Activated CD4-positive, alpha-beta memory T cell treated with anti-CD3 and anti-CD28 coated beads, Interleukin-2, amount 10 ng/mL, durations not matched to agents 7 days and 5 days (primary cell): ENCODE results near the gene XRCC5. TPM values are rescaled to one million over a fixed set of nuclear protein-coding genes. Genes with fewer than 3 reads are reported as not detected.
"Not testable (repeated sequence)": the region's sequence is repeated elsewhere in the genome, so short reads cannot be mapped to it uniquely, and the experiment has no call there.

Experiments
- CTCF ChIA-PET: fragments of 350-600 bp; sonication (Branson Sonifier 250); formaldehyde crosslinking; loops from one replicate; lab custom pipeline; 2021; ENCODE audit warnings: antibody characterized with exemption, inconsistent platforms; lab: Charles Lee
- POLR2A ChIA-PET: fragments of 350-600 bp; sonication (Branson Sonifier 250); formaldehyde crosslinking; loops from one replicate; lab custom pipeline; 2021; ENCODE audit warnings: antibody characterized with exemption; lab: Charles Lee
- DNase-seq: peaks from one replicate; pipeline ENCODE4 v3.0.0-alpha.2; 2020
- H3K27ac Mint-ChIP-seq: one replicate; pipeline ENCODE4 v1.8.0; 2021; ENCODE audit warnings: mild to moderate bottlenecking, mixed read lengths
- H3K27me3 Mint-ChIP-seq: one replicate; pipeline ENCODE4 v1.8.0; 2021; ENCODE audit warnings: mixed read lengths
- H3K36me3 Mint-ChIP-seq: one replicate; pipeline ENCODE4 v1.8.0; 2021; ENCODE audit warnings: low read depth, mixed read lengths
- H3K4me1 Mint-ChIP-seq: one replicate; pipeline ENCODE4 v1.8.0; 2021; ENCODE audit warnings: mixed read lengths
- H3K4me3 Mint-ChIP-seq: one replicate; pipeline ENCODE4 v1.8.0; 2021; ENCODE audit warnings: mild to moderate bottlenecking, mixed read lengths
- H3K9me3 Mint-ChIP-seq: one replicate; pipeline ENCODE4 v1.8.0; 2021; ENCODE audit warnings: mixed read lengths
- total RNA-seq, 2 experiments: library from RNA; stranded (reverse); gene quantifications; one replicate each; pipeline ENCODE4 v1.2.3, GENCODE V29; 2021

XRCC5 gene
- total RNA-seq, 2 experiments from 2014 or later = 296 to 302 TPM

DNA sequence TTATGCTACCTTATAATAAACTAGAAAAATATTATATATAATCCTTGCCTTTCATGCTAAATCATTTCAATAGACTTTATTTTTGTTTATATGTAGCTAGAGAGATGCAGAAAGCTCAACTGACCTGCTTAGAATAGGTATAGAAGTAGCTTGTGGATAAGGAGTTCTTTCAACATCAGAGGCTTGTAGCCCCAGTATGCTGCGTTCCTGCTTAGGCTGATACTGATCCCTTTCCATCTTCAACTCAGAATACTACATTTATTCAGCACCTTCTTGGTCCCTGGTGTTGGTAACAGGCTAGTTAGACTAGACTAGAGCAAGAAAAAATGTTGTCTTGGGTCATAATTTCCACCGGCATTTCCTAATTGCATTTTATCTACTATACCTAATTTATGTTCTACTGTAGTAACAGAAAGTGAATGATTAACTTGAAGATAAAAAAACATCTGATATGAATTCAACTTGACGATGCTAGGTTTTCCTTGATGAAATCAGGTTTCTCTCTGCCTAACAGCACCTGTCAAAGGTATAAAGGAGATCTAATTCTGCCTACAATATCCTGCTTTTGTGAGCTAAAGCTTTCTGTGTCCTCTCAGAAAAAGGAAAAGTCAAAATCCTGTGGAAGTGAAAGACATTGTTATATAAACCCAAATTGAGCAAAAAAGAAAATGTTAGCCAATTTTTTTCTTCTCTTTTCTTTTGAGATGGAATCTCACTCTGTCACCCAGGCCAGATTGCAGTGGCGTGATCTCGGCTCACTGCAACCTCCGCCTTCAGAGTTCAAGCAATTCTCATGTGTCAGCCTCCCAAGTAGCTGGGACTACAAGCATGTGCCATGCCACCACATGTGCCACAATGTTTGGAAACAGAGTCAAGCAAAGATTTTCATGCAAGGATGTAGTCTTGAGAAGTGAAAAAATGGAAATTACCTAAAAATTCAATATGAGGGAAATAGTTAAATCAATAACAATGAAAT lies 33.4 kb upstream of the XRCC5 start:
- peaks cover 36% of the 10 kb centered on the region for H3K36me3 Mint-ChIP-seq
- H3K27me3 Mint-ChIP-seq = no peaks in the 10 kb centered on the region
- POLR2A ChIA-PET = no interaction called here
- no peak overlapping the region for H3K27ac Mint-ChIP-seq
- DNase-seq = no peak
- CTCF ChIA-PET = interaction anchor here (0.7 to 1.1 kb wide), 3 partner anchors 16 to 34 kb away, joined by 3 to 4 read pairs (median 4); no protein-coding TSS in a partner anchor
- peaks cover 32% of the 10 kb centered on the region for H3K4me1 Mint-ChIP-seq
- H3K9me3 Mint-ChIP-seq = no peaks in the 10 kb centered on the region
- H3K4me3 Mint-ChIP-seq = no peak overlapping the region

DNA sequence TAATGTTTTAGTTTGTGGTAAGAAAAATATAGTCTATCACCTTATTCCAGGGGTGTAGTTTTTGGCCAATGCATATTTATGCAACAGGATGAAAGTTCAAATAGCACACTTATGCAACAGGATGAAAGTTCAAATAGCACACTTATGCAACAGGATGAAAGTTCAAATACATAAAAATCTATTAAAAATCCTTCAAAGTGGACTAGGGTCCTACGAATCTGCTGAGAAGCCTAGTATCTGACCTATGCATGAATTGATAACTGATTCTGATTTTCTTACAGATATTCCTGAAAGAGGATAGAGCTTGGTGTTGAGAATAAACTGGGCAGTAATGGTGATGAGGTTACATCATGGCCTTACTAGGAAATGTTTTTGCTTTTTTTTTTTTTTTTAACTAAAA lies 30.4 kb upstream of the XRCC5 start:
- H3K9me3 Mint-ChIP-seq = no peaks in the 10 kb centered on the region
- ChIA-PET POLR2A (no interaction called here), CTCF (interaction anchor here (0.7 kb wide), 1 partner anchor 61 kb away, joined by 3 read pairs; no protein-coding TSS in a partner anchor)
- no peak for DNase-seq
- peaks cover 54% of the 10 kb centered on the region for H3K4me1 Mint-ChIP-seq
- no peak overlapping the region for H3K4me3 Mint-ChIP-seq
- no peaks in the 10 kb centered on the region for H3K27me3 Mint-ChIP-seq
- peaks cover 30% of the 10 kb centered on the region for H3K36me3 Mint-ChIP-seq
- H3K27ac Mint-ChIP-seq = no peak overlapping the region

DNA sequence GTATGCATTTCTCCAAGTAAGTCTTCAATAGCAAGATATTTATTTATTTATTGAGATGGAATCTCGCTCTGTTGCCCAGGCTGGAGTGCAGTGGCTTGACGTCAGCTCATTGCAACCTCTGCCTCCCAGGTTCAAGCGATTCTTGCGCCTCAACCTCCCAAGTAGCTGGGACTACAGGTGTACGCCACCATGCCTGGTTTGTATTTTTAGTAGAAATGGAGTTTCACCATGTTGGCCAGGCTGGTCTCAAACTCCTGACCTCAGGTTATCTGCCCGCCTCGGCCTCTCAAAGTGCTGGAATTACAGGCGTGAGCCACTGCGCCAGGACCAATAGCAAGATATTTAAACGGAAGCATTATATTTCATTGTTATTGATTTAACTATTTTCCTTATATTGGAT lies 29.1 kb upstream of the XRCC5 start:
- H3K27me3 Mint-ChIP-seq, DNase-seq, H3K9me3 Mint-ChIP-seq, H3K27ac Mint-ChIP-seq: not testable (repeated sequence)
- ChIA-PET CTCF (interaction anchor here (0.6 to 2.2 kb wide), 2 partner anchors 10 to 21 kb away, joined by 3 to 11 read pairs; no protein-coding TSS in a partner anchor), POLR2A (interaction anchor here (6.0 kb wide), 1 partner anchor 31 kb away, joined by 103 read pairs; the partner anchor contains the start of gene XRCC5)
- Mint-ChIP-seq H3K36me3 (peaks cover 23% of the 10 kb centered on the region), H3K4me1 (peaks cover 56% of the 10 kb centered on the region), H3K4me3 (peak overlapping the region; percentile 16)

DNA sequence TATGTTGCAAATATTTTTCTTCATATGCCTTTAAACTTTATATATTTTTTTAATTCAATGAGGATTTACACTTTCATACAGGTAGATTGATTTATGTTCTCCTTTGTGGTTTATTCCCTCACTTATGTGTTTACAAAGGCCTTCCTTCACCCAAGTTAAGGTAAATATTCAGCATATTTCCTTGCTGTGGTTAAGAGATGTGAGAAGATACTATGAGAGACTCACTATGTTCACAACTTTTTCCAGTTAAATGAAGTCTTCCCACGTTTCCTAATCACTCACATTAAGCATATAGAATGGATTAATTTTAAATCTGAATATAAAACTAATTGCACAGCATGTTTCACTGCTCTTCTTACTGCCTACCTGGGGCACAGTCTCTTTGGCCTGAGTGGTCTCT lies 28.1 kb upstream of the XRCC5 start:
- CTCF ChIA-PET = interaction anchor here (0.8 to 2.2 kb wide), 7 partner anchors 12 to 58 kb away, joined by 4 to 27 read pairs (median 5); partner anchors contain the start of gene XRCC5
- H3K27me3 Mint-ChIP-seq = no peaks in the 10 kb centered on the region
- DNase-seq = no peak
- peak overlapping the region; percentile 79 for H3K27ac Mint-ChIP-seq
- no peaks in the 10 kb centered on the region for H3K9me3 Mint-ChIP-seq
- peaks cover 18% of the 10 kb centered on the region for H3K36me3 Mint-ChIP-seq
- POLR2A ChIA-PET = interaction anchor here (0.6 to 6.0 kb wide), 14 partner anchors 9 to 423 kb away, joined by 3 to 103 read pairs (median 4); partner anchors contain the start of gene XRCC5
- H3K4me1 Mint-ChIP-seq = peaks cover 59% of the 10 kb centered on the region
- peak overlapping the region; percentile 96 for H3K4me3 Mint-ChIP-seq

DNA sequence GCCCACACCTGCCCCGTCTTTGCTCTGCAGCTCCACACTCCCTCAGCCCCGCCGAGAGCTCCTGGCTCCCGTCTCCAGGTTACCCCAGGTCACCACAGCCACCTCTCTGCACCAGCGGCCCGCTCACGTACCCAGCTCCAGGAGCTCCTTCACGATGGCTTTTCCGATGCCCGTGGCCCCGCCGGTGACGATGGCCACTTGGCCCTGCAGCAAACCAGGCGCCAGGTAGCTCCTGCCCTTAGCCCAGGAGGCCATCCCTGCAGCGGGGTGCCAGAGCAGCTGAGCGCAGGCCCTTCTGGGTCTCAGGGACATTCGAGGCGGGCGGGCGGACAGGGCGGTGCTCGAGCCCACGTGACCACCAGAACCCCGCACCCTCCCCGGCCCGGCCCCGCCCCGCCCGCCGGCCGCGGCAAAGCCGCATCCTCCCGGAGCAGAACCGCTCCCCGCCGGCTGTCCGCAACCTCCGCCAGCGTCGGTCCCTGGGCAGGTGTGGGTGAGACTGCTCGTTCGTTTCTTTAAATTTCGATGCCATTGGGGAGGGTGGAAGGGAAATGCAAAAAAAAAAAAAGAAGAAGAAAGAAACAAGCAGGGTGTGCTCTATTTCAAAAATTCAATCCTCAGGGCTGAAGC lies 27.5 kb upstream of the XRCC5 start, which contains the start of the genes PECR and TMEM169:
TSS of gene PECR (minus strand) at position 323 of the 630 bp plus-strand sequence. CDS start at position 255, 68 bp downstream.
TSS of gene TMEM169 (plus strand) at position 433 of the 630 bp plus-strand sequence. CDS start 14,045 bp downstream, outside the sequence.
- Mint-ChIP-seq H3K9me3 (no peaks in the 10 kb centered on the region), H3K4me3 (peak within 1 kb of the TSS; percentile 96), H3K36me3 (peaks cover 15% of the 10 kb centered on the region), H3K4me1 (peaks cover 60% of the 10 kb centered on the region), H3K27me3 (no peaks in the 10 kb centered on the region), H3K27ac (peak within 1 kb of the TSS; percentile 79)
- ChIA-PET POLR2A (interaction anchor here (0.6 to 6.0 kb wide), 15 partner anchors 8 to 770 kb away, joined by 3 to 103 read pairs (median 4); partner anchors contain the start of genes ATIC and XRCC5), CTCF (interaction anchor here (0.7 to 2.2 kb wide), 8 partner anchors 11 to 66 kb away, joined by 3 to 27 read pairs (median 4); partner anchors contain the start of gene XRCC5)
- peak; percentile 85 for DNase-seq

DNA sequence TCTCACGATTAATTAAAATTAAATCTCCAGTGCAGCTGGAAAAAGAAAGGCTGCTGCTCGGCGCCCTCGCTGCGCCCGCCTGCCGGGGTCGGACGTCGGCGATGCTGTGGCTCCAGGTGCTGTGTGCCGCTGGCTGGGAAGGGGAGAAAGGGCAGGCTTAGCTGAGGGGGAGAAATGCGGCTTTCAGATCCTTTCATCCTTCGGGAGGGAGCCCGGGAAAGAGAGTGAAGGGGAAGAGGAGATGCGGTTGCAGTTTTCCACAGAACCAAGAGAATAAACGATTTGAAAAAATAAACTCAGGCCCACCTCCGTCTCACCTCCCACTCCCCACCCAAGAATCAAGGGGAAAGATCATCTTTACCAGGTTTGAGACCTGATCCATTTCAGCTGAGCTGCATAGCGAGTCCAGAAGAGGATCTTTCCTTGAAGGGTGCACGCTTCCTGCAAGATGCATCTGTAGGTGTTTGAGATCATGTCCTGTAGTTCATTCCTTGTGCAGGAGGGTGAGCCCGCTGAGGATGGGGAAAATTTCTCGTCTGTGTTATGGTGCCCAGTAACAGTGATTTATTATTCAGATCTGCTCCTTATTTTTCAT lies 26.9 kb upstream of the XRCC5 start:
- ChIA-PET POLR2A (interaction anchor here (0.9 to 6.0 kb wide), 9 partner anchors 7 to 114 kb away, joined by 3 to 103 read pairs (median 4); partner anchors contain the start of gene XRCC5), CTCF (interaction anchor here (0.7 to 2.2 kb wide), 7 partner anchors 10 to 66 kb away, joined by 3 to 27 read pairs (median 5); partner anchors contain the start of gene XRCC5)
- Mint-ChIP-seq H3K9me3 (no peaks in the 10 kb centered on the region), H3K36me3 (peaks cover 15% of the 10 kb centered on the region), H3K27ac (peak overlapping the region; percentile 79), H3K27me3 (no peaks in the 10 kb centered on the region), H3K4me3 (peak overlapping the region; percentile 96), H3K4me1 (peaks cover 63% of the 10 kb centered on the region)
- no peak for DNase-seq

DNA sequence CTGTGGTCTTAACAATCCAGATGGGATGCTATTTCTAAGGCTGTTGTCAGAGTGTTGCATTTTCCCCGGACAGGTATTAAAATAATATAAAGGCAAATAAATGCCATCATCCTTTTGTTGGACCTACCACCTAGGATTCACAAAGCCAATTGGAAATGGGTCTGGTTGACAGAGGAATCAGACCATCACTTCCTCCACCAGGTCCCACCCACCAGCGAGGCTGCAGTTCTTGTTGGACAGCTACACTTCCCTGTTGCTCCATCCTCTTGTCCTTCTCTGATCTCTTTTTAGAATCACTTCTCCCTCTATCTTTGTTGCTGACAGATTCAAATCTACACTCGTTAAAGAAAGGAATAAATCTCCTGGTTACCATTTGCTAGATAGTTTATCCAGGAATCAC lies 26.3 kb upstream of the XRCC5 start:
- Mint-ChIP-seq H3K4me1 (peaks cover 63% of the 10 kb centered on the region), H3K27me3 (no peaks in the 10 kb centered on the region), H3K4me3 (peak overlapping the region; percentile 96), H3K36me3 (peaks cover 15% of the 10 kb centered on the region), H3K27ac (peak overlapping the region; percentile 79), H3K9me3 (no peaks in the 10 kb centered on the region)
- peak; percentile 22 for DNase-seq
- POLR2A ChIA-PET = interaction anchor here (1.3 to 6.0 kb wide), 3 partner anchors 20 to 28 kb away, joined by 4 to 103 read pairs (median 33); partner anchors contain the start of gene XRCC5
- CTCF ChIA-PET = interaction anchor here (1.5 to 2.1 kb wide), 4 partner anchors 26 to 31 kb away, joined by 4 to 27 read pairs (median 20); partner anchors contain the start of gene XRCC5

DNA sequence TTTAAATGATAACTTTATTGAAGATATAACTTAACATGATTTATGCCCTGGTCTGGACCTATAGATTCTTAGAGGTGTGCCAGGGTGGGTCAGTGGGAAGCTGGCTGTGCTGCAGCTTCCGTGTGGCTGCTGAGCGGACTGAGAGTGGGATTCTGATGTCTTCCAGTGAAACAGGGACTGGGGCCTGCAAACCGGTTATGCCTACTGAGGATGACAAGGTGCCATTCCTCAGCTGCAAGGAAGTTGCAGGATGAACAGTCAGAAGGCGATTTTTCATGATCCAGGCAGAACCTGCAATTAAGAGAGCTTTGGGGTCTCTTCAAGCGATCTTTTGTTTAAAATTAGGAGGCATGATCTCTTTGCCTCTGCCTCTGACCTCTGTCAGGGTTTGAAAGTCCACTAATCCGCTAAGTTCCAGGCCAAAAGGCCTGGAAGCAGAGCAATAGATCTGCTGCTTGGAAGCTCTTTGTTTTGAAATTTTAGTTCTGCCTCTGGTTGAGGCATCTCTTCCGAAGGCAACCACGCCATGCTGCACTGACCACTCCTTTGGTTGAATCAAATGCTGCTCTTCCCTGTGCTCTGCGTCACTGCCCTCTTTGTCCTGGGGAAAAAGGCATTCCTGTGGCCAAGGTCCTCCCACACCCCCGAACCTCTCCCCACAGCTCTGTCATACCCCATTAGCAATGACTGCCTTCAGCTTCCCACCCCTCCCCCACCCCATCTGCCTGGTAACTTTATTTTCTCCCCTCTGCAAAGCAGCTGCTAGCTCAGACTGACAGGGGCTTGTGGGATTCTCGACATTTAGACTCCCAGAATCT lies 25.5 kb upstream of the XRCC5 start:
- peak overlapping the region; percentile 79 for H3K27ac Mint-ChIP-seq
- peaks cover 59% of the 10 kb centered on the region for H3K4me1 Mint-ChIP-seq
- ChIA-PET CTCF (interaction anchor here (1.5 to 2.0 kb wide), 4 partner anchors 26 to 72 kb away, joined by 3 to 27 read pairs (median 8); partner anchors contain the start of gene XRCC5), POLR2A (interaction anchor here (1.2 to 6.0 kb wide), 5 partner anchors 19 to 52 kb away, joined by 3 to 103 read pairs (median 7); partner anchors contain the start of gene XRCC5)
- no peaks in the 10 kb centered on the region for H3K27me3 Mint-ChIP-seq
- no peaks in the 10 kb centered on the region for H3K9me3 Mint-ChIP-seq
- DNase-seq = no peak
- peak overlapping the region; percentile 96 for H3K4me3 Mint-ChIP-seq
- peaks cover 13% of the 10 kb centered on the region for H3K36me3 Mint-ChIP-seq

DNA sequence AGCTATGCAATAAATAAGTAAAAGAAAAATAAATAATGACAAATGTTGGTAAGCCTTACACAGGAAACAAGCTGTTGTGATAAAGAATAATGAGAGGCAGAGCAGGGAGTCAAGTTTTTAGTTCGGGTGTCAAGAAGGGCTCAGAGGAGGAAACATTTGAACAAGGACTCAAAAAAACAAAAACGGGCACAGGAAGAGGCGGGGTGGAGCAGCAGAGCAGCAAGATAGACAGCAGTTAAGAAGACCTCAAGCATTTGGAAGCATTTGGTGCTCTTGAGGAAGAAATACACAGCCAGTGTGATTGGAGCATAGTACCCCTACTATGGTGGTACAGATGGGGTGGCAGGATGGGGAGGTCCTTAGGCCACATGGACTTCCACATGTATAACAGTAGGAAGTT lies 24.6 kb upstream of the XRCC5 start:
- ChIA-PET CTCF (interaction anchor here (1.7 to 2.0 kb wide), 3 partner anchors 25 to 73 kb away, joined by 3 to 27 read pairs (median 12); partner anchors contain the start of gene XRCC5), POLR2A (interaction anchor here (1.2 to 6.0 kb wide), 4 partner anchors 26 to 53 kb away, joined by 3 to 103 read pairs (median 20); partner anchors contain the start of gene XRCC5)
- H3K4me3 Mint-ChIP-seq = peak overlapping the region; percentile 38
- H3K9me3 Mint-ChIP-seq = no peaks in the 10 kb centered on the region
- peak overlapping the region; percentile 79 for H3K27ac Mint-ChIP-seq
- DNase-seq = peak; percentile 43
- H3K4me1 Mint-ChIP-seq = peaks cover 59% of the 10 kb centered on the region
- H3K36me3 Mint-ChIP-seq = peaks cover 14% of the 10 kb centered on the region
- no peaks in the 10 kb centered on the region for H3K27me3 Mint-ChIP-seq

DNA sequence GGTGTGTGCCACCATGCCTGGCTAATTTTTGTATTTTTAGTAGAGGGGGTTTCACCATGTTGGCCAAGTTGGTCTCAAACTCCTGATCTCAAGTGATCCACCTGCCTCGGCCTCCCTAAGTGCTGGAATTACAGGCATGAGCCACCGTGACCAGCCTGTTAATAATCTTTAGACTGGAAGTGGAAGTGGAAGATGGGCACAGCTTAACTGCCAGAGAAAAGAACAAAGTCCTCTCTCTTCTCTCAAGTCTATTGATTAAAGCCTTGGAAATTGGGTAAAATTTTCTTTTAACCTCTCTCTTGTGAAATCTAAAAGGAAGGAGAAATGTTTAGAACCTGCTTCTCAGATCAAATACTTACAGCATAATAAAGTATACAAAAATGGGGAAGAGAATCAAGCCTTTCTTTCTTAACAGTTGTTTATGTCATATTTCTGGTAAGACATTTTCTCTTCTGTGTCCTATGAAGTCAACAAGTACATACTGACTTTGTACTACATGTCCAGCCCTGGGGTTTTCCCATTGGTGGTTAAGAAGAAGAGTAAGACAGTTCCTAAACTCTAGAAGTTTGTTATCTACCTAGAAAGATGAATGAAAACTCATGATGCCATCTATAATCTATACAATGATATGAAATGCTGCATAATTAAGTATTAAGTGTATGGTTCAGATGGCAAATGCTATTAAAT lies 22.8 kb upstream of the XRCC5 start:
- H3K36me3 Mint-ChIP-seq = peaks cover 12% of the 10 kb centered on the region
- H3K27ac Mint-ChIP-seq = peak overlapping the region; percentile 36
- H3K4me3 Mint-ChIP-seq = no peak overlapping the region
- no peaks in the 10 kb centered on the region for H3K27me3 Mint-ChIP-seq
- ChIA-PET CTCF (interaction anchor here (1.1 to 1.2 kb wide), 2 partner anchors 54 to 64 kb away, joined by 3 to 6 read pairs; no protein-coding TSS in a partner anchor), POLR2A (no interaction called here)
- H3K4me1 Mint-ChIP-seq = peaks cover 61% of the 10 kb centered on the region
- no peak for DNase-seq
- H3K9me3 Mint-ChIP-seq = no peaks in the 10 kb centered on the region
